GM12891 (cell line): Measurements from ENCODE around the gene CYP4V2.

Experiments
- PAX5 ChIP-seq: IDR thresholded peaks from 2 replicates; pipeline ENCODE4 v1.6.1; 2011; ENCODE audit warnings: low read length, moderate library complexity, mild to moderate bottlenecking; ENCODE audit not compliant: insufficient read depth, severe bottlenecking
- POLR2A ChIP-seq: IDR thresholded peaks from 2 replicates; pipeline ENCODE4 v1.6.1; 2011; ENCODE audit warnings: low read depth, low read length, control low read depth
- POLR2AphosphoS5 ChIP-seq: IDR thresholded peaks from 2 replicates; pipeline ENCODE4 v1.6.1; 2011; ENCODE audit warnings: low read depth, low read length, control low read depth
- SPI1 ChIP-seq: IDR thresholded peaks from 2 replicates; pipeline ENCODE4 v1.6.1; 2011; ENCODE audit warnings: low read depth, low read length, control low read depth
- TAF1 ChIP-seq: IDR thresholded peaks from 2 replicates; pipeline ENCODE4 v1.6.1; 2011; ENCODE audit warnings: low read depth, low read length, control low read depth

GRCh38 chr4:186170966-186171365, 20.4 kb upstream of the CYP4V2 start:
- TF ChIP-seq POLR2AphosphoS5 (no peak), POLR2A (no peak), PAX5 (no peak), TAF1 (no peak), SPI1 (no peak)
